Endothelial cell of umbilical vein (primary cell): ENCODE data around the gene TMEM121. TPM values are rescaled to one million over a fixed set of nuclear protein-coding genes. Genes with fewer than 3 reads are reported as not detected.

Experiments
- BruUV-seq: library from RNA; stranded (reverse); fragments of 400-500 nt; replicated peaks from 2 replicates; lab custom pipeline; 2021; lab: Mats Ljungman, UMichigan
- CTCF ChIA-PET: fragments of 300-600, 350-600 bp; sonication (Branson Sonifier 250); formaldehyde crosslinking; loops from one replicate; lab custom pipeline; 2021; ENCODE audit warnings: antibody characterized with exemption, inconsistent platforms; lab: Charles Lee
- POLR2A ChIA-PET: fragments of 300-600, 350-600 bp; sonication (Branson Sonifier 250); formaldehyde crosslinking; loops from one replicate; lab custom pipeline; 2021; ENCODE audit warnings: antibody characterized with exemption, inconsistent platforms; lab: Charles Lee
- DNase-seq: peaks from one replicate; pipeline ENCODE4 v3.0.0-alpha.2; 2011; ENCODE audit warnings: low read depth, low spot score
- FAIRE-seq: peaks from 2 replicates; lab custom pipeline; 2011; peaks lifted over from hg19 to GRCh38; lab: Jason Lieb, UNC
- H2AFZ ChIP-seq: 2 replicates; pipeline ENCODE4 v1.6.0; 2012; ENCODE audit warnings: low read depth, low read length, control low read depth, inconsistent platforms
- H3K27ac ChIP-seq: 2 replicates; pipeline ENCODE4 v1.5.1; 2011; ENCODE audit warnings: low read depth, mild to moderate bottlenecking, control low read depth, low read length, moderate library complexity; ENCODE audit not compliant: insufficient read depth
- H3K27me3 ChIP-seq, 2 experiments: 2 replicates each; pipeline versions ENCODE4 v1.6.0 to v1.6.1; 2011; ENCODE audit warnings: low read length in 2 of 2, mixed read lengths in 1 of 2; ENCODE audit not compliant: control insufficient read depth in 2 of 2, insufficient read depth in 2 of 2
- H3K36me3 ChIP-seq, 2 experiments: 2 replicates in 1 of 2; 3 replicates in 1 of 2; pipeline ENCODE4 v1.5.1; 2011; ENCODE audit warnings: low read length in 2 of 2, mild to moderate bottlenecking in 1 of 2, moderate library complexity in 1 of 2; ENCODE audit not compliant: control insufficient read depth in 2 of 2, insufficient read depth in 2 of 2; ENCODE audit errors: extremely low read depth in 1 of 2
- H3K4me1 ChIP-seq: 3 replicates; pipeline ENCODE4 v1.5.1; 2011; ENCODE audit warnings: mild to moderate bottlenecking, low read length; ENCODE audit not compliant: control insufficient read depth, insufficient read depth; ENCODE audit errors: extremely low read depth
- H3K4me2 ChIP-seq: 2 replicates; pipeline ENCODE4 v1.6.1; 2011; ENCODE audit warnings: low read length, control low read depth, mixed read lengths; ENCODE audit not compliant: insufficient read depth
- H3K4me3 ChIP-seq, 3 experiments: fragments of 200-600 bp in 1 of 3; sonication (generic), shearing (Covaris generic) in 1 of 3; replicated peaks in 1 of 3; 2 replicates each; pipeline ENCODE4 v1.5.1; 2011 to 2016; ENCODE audit warnings: control low read depth in 3 of 3, low read length in 3 of 3, mild to moderate bottlenecking in 2 of 3, inconsistent platforms in 1 of 3, low read depth in 1 of 3, moderate library complexity in 1 of 3; ENCODE audit not compliant: insufficient read depth in 1 of 3
- H3K79me2 ChIP-seq: 2 replicates; pipeline ENCODE4 v1.6.0; 2012; ENCODE audit warnings: low read length, inconsistent platforms; ENCODE audit not compliant: control insufficient read depth, insufficient read depth
- H3K9ac ChIP-seq: replicated peaks from 2 replicates; pipeline ENCODE3; 2011; ENCODE audit warnings: low read length, control low read depth; ENCODE audit not compliant: insufficient read depth; ENCODE audit errors: extremely low read depth
- H3K9me1 ChIP-seq: replicated peaks from 3 replicates; pipeline ENCODE4 v1.6.0; 2011; ENCODE audit warnings: mild to moderate bottlenecking, low read length; ENCODE audit not compliant: control insufficient read depth, insufficient read depth; ENCODE audit errors: extremely low read depth
- H3K9me3 ChIP-seq: replicated peaks from 2 replicates; pipeline ENCODE4 v1.5.1; 2012; ENCODE audit warnings: low read length, inconsistent platforms; ENCODE audit not compliant: control insufficient read depth, insufficient read depth
- H4K20me1 ChIP-seq: replicated peaks from 2 replicates; pipeline ENCODE3; 2011; ENCODE audit warnings: mild to moderate bottlenecking, low read length; ENCODE audit not compliant: control insufficient read depth, insufficient read depth; ENCODE audit errors: extremely low read depth
- CTCF ChIP-seq, 2 donors: IDR thresholded peaks; 1 replicate in 1 of 2; 2 replicates in 1 of 2; pipeline ENCODE4 v1.5.1; 2011; ENCODE audit warnings: low read length in 2 of 2, mild to moderate bottlenecking in 2 of 2, moderate library complexity in 2 of 2, control low read depth in 1 of 2, inconsistent platforms in 1 of 2, low read depth in 1 of 2; ENCODE audit not compliant: insufficient read depth in 1 of 2; ENCODE audit errors: extremely low read depth in 1 of 2
- EZH2 ChIP-seq: IDR thresholded peaks from 2 replicates; pipeline ENCODE4 v1.6.1; 2012; ENCODE audit warnings: borderline replicate concordance, low read depth, mild to moderate bottlenecking, moderate library complexity, low read length, inconsistent platforms; ENCODE audit not compliant: severe bottlenecking
- FOS ChIP-seq: IDR thresholded peaks from 2 replicates; pipeline ENCODE4 v1.6.1; 2011; ENCODE audit warnings: mild to moderate bottlenecking, low read length, moderate library complexity, borderline replicate concordance; ENCODE audit not compliant: insufficient read depth
- GATA2 ChIP-seq: IDR thresholded peaks from 2 replicates; pipeline ENCODE4 v1.7.0; 2011; ENCODE audit warnings: low read depth, mild to moderate bottlenecking, moderate library complexity, mixed read lengths, low read length; ENCODE audit not compliant: insufficient read length, insufficient read depth
- JUN ChIP-seq: IDR thresholded peaks from 2 replicates; pipeline ENCODE4 v1.6.1; 2011; ENCODE audit warnings: borderline replicate concordance, low read depth; ENCODE audit not compliant: insufficient read length, insufficient read depth
- MAX ChIP-seq: IDR thresholded peaks from 2 replicates; pipeline ENCODE4 v1.6.1; 2011; ENCODE audit not compliant: insufficient read depth, insufficient read length
- MYC ChIP-seq: IDR thresholded peaks from one replicate; pipeline ENCODE4 v1.6.1; 2011; ENCODE audit warnings: mild to moderate bottlenecking, low read depth, low read length
- POLR2A ChIP-seq: IDR thresholded peaks from 2 replicates; pipeline ENCODE4 v1.6.1; 2012; ENCODE audit warnings: low read depth, mild to moderate bottlenecking, control low read depth, low read length
- POLR2AphosphoS5 ChIP-seq: IDR thresholded peaks from 2 replicates; pipeline ENCODE4 v1.6.1; 2012; ENCODE audit warnings: low read depth, mild to moderate bottlenecking, control low read depth, low read length, moderate library complexity; ENCODE audit not compliant: insufficient read depth
- dilution Hi-C: fragments of 300-500 bp; cut with MboI; formaldehyde crosslinking; loops from one replicate; pipeline ENCODE4 v1.15.0; 2019; ENCODE audit warnings: low sequenced_read_pairs; ENCODE audit not compliant: extremely low pct_ligation_motif_present
- intact Hi-C: fragments of 100-400 bp; cut with micrococcal nuclease; formaldehyde crosslinking; loops from one replicate; pipeline ENCODE4 v1.10.0; 2022
- polyA plus RNA-seq, 4 experiments: library from polyadenylated mRNA; depleted of rRNA in 3 of 4; stranded (reverse) in 3 of 4; unstranded in 1 of 4; fragments of >200 nt; gene quantifications; 2 replicates each; pipeline versions ENCODE4 v1.2.1 to v1.2.3, GENCODE V29; 2011 to 2012; ENCODE audit warnings: missing spikeins in 1 of 4
- total RNA-seq: library from RNA; stranded (reverse); gene quantifications from 2 replicates; pipeline ENCODE4 v1.2.3, GENCODE V29; 2021

Gene TMEM121
- total and polyA plus RNA-seq, 2 donors (not counting 3 experiments of a cell fraction or from before 2014, with no cell fraction given): 4.8 to 7.7 TPM

GRCh38 chr14:105481886-105482457 lies 44.4 kb upstream of the TMEM121 start:
- no peaks in the 10 kb centered on the region for H3K9me3 ChIP-seq
- H3K27me3 ChIP-seq: peaks cover 0 to 6% of the 10 kb centered on the region in 2 experiments
- intact Hi-C loops (loop anchor here (1.0 to 2.0 kb wide), 4 partner anchors 7 to 181 kb away; partner anchors contain the start of genes BRF1 and CRIP2), dilution Hi-C loops (no loop called here)
- ChIA-PET CTCF (interaction anchor here (1.2 to 3.2 kb wide), 7 partner anchors 8 to 111 kb away, joined by 5 to 144 read pairs (median 9); partner anchors contain the start of gene TEDC1), POLR2A (no interaction called here)
- H3K4me1 ChIP-seq: peaks cover 19% of the 10 kb centered on the region
- no peak overlapping the region for H2AFZ ChIP-seq
- no TSS peak for BruUV-seq
- DNase-seq (peak; percentile 97), FAIRE-seq (peak; percentile 98)
- H3K9me1 ChIP-seq: no peaks in the 10 kb centered on the region
- H3K4me3 ChIP-seq: no peak overlapping the region
- peaks cover 5% of the 10 kb centered on the region for H3K79me2 ChIP-seq
- peak overlapping the region; percentile 75 for H3K9ac ChIP-seq
- H3K4me2 ChIP-seq: no peak overlapping the region
- no peaks in the 10 kb centered on the region for H4K20me1 ChIP-seq
- H3K27ac ChIP-seq: peak overlapping the region; percentile 91
- TF ChIP-seq GATA2 (no peak), FOS (no peak), JUN (peak; percentile 44), POLR2A (no peak), CTCF (IDR thresholded peaks at IDR 0.05; ENCODE audit: extremely low read depth in 1 of 2, insufficient read depth in 1 of 2, low read depth in 1 of 2, low read length in 2 of 2) (no peak), MAX (no peak), MYC (no peak), POLR2AphosphoS5 (peak; percentile 67), EZH2 (no peak)
- peaks cover 3 to 5% of the 10 kb centered on the region in 2 experiments for H3K36me3 ChIP-seq
